Pancreas (tissue), 10 donors: ENCODE results near the gene ADNP2. TPM values are rescaled to one million over a fixed set of nuclear protein-coding genes. Genes with fewer than 3 reads are reported as not detected.

Experiments used
- ATAC-seq, 4 donors: fragments of 200-7000 bp; cut with Tn5 transposase; one replicate each; pipeline versions ENCODE4 v1.8.0 to v1.9.1; 2020; ENCODE audit warnings: mild to moderate bottlenecking in 4 of 4, moderate library complexity in 4 of 4
- DNase-seq, 6 donors: peaks; one replicate each; pipeline ENCODE4 v3.0.0-alpha.2; 2020
- FAIRE-seq: peaks from 2 replicates; lab custom pipeline; 2012; peaks lifted over from hg19 to GRCh38; lab: Jason Lieb, UNC
- H3K27ac ChIP-seq, 4 donors: fragments of 200-600 bp; sonication (generic); 1 replicate in 3 of 4; 2 replicates in 1 of 4; pipeline versions ENCODE4 v1.5.0 to v1.8.0; 2020
- H3K27me3 ChIP-seq, 4 donors: fragments of 200-600 bp; one replicate each; pipeline ENCODE4 v1.8.0; 2021
- H3K36me3 ChIP-seq, 3 donors: fragments of 200-600 bp; sonication (generic) in 1 of 3; one replicate each; pipeline versions ENCODE4 v1.5.0 to v1.8.0; 2020 to 2021
- H3K4me1 ChIP-seq, 3 donors: fragments of 200-600 bp; one replicate each; pipeline ENCODE4 v1.8.0; 2021
- H3K4me3 ChIP-seq, 4 donors: fragments of 200-600 bp; sonication (generic) in 2 of 4; one replicate each; pipeline versions ENCODE4 v1.5.0 to v1.8.0; 2020 to 2021
- H3K9me3 ChIP-seq, 4 donors: fragments of 200-600 bp; one replicate each; pipeline ENCODE4 v1.8.0; 2021
- WGBS, 2 donors: extraction: QIAGEN DNeasy Blood & Tissue Kit; methylation state at CpG; one replicate each; pipeline ENCODE4 v1.1.7; 2013; 5-methylcytosine and 5-hydroxymethylcytosine counted together
- intact Hi-C, 3 donors: fragments of 100-400 bp; cut with DNase I; formaldehyde crosslinking; loops; one replicate each; pipeline versions ENCODE4 v1.11.1 to v1.14.2; 2022
- polyA plus RNA-seq, 2 donors: library from polyadenylated mRNA; stranded (reverse); fragments of 200-250 nt; gene quantifications; one replicate each; pipeline ENCODE4 v1.2.3, GENCODE V29; 2013
- total RNA-seq, 6 donors: library from RNA; stranded (reverse); fragmentation: NEBNext Ultra II Directional in 4 of 6; extraction: Animal tissue kit (Norgen Biotek cat#: 25700) in 4 of 6; gene quantifications; one replicate each; pipeline versions ENCODE4 v1.2.1 to v1.2.4, GENCODE V29; 2021 to 2023
- TF ChIP-seq, protein P1 (sequence below), 4 donors: fragments of 200-600 bp; sonication (generic) in 3 of 4; IDR thresholded peaks; one replicate each; pipeline versions ENCODE4 v1.5.0 to v1.8.0; 2021; ENCODE audit warnings: antibody characterized with exemption in 4 of 4
- donor health status: healthy with polysubstance abuse.
- donor health status: DM: no; HTN: no; CAD: no; lungs with moderate emphysema.
- donor health status: DM: no; HTN: no; CAD: no.
- donor health status: control.
- donor health status: control.
- donor health status: Bipolar disorder and iron deficiency.
- donor health status: DM: yes; HTN: yes; CAD: no.
- donor health status: DM: no; HTN: no; CAD: no.
- donor health status: DM: no; HTN: no; CAD: no.
- donor health status: DM: yes; HTN: yes; CAD: no.

ADNP2 gene
- total and polyA plus RNA-seq, 8 donors: 4.2 to 8.4 (median 6.9) TPM

DNA sequence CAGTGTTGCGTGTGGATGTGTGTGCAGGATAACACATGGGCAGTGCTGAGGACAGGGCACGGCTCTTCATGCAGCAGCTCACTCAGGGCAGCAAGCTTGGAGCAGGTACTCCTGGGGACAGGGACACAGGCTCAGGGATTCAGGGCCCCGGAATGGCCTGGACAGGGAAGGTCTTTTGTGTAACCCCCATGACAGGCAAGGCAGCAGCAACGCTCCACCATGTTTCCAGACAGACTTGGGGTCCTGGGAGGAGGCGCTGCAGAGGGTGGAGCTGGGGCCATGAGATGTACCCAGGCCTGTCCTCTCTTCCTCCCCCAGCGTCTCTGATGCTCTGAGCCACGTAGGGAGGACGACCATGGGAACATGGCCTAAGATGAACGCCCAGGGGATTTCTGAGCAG, 58.3 kb downstream of the ADNP2 start:
- intact Hi-C loops: no loop called here
- TF ChIP-seq, protein P1, sequence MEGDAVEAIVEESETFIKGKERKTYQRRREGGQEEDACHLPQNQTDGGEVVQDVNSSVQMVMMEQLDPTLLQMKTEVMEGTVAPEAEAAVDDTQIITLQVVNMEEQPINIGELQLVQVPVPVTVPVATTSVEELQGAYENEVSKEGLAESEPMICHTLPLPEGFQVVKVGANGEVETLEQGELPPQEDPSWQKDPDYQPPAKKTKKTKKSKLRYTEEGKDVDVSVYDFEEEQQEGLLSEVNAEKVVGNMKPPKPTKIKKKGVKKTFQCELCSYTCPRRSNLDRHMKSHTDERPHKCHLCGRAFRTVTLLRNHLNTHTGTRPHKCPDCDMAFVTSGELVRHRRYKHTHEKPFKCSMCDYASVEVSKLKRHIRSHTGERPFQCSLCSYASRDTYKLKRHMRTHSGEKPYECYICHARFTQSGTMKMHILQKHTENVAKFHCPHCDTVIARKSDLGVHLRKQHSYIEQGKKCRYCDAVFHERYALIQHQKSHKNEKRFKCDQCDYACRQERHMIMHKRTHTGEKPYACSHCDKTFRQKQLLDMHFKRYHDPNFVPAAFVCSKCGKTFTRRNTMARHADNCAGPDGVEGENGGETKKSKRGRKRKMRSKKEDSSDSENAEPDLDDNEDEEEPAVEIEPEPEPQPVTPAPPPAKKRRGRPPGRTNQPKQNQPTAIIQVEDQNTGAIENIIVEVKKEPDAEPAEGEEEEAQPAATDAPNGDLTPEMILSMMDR (IDR thresholded peaks at IDR 0.05): no peak
- ATAC-seq (no peak), FAIRE-seq (no peak), DNase-seq (peak in 1 of 6 donors; percentile 38)
- H3K36me3 ChIP-seq: no peaks in the 10 kb centered on the region
- WGBS, 2 donors: 76 to 88% methylated on average over 9 of the region's 9 CpGs
- no peaks in the 10 kb centered on the region for H3K4me1 ChIP-seq
- H3K9me3 ChIP-seq: no peaks in the 10 kb centered on the region
- H3K27me3 ChIP-seq: no peaks in the 10 kb centered on the region
- H3K27ac ChIP-seq: no peak overlapping the region
- H3K4me3 ChIP-seq: no peak overlapping the region

- Histone ChIP-seq H3K27ac (no peak overlapping the region), H3K27me3 (no peaks in the 10 kb centered on the region), H3K4me3 (no peak overlapping the region), H3K9me3 (no peaks in the 10 kb centered on the region), H3K36me3 (no peaks in the 10 kb centered on the region), H3K4me1 (no peaks in the 10 kb centered on the region)
- TF ChIP-seq, protein P1 (IDR thresholded peaks at IDR 0.05): no peak
- intact Hi-C loops: no loop called here
- ATAC-seq (no peak), DNase-seq (peak in 1 of 6 donors; percentile 41), FAIRE-seq (no peak)
- WGBS, 2 donors: 64 to 75% methylated on average over 13 of the region's 13 CpGs
These were observed 58.9 kb downstream of the ADNP2 start for GRCh38 chr18:80167931-80168330.

DNA sequence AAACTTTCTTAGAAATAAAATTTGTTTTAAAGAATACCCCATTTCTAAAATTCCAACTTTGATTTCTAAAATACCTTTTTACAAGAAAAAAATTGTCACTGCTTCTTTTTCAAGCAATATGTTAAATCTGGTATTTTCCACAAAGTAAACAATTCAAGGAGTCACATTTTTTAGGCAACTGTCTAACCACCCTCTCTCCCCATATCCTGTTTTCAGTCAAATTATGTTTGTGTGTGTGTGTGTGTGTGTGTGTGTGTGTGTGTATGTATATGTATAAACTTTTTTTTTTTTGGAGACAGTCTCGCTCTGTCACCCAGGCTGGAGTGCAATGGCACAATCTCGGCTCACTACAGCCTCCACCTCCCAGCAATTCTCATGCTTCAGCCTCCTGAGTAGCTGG, 59.3 kb downstream of the ADNP2 start:
- Histone ChIP-seq H3K27me3 (no peaks in the 10 kb centered on the region), H3K27ac (no peak overlapping the region), H3K36me3 (no peaks in the 10 kb centered on the region), H3K4me3 (no peak overlapping the region), H3K4me1 (no peaks in the 10 kb centered on the region), H3K9me3 (no peaks in the 10 kb centered on the region)
- no peak for FAIRE-seq
- DNase-seq: no peak
- ATAC-seq: no peak
- TF ChIP-seq, protein P1 (IDR thresholded peaks at IDR 0.05): no peak
- intact Hi-C loops: no loop called here
- 92% methylated on average over 2 of the region's 2 CpGs for WGBS, 2 donors

- no peak for ATAC-seq
- Histone ChIP-seq H3K36me3 (no peaks in the 10 kb centered on the region), H3K4me3 (no peak overlapping the region), H3K27me3 (no peaks in the 10 kb centered on the region), H3K9me3 (no peaks in the 10 kb centered on the region), H3K4me1 (no peaks in the 10 kb centered on the region), H3K27ac (no peak overlapping the region)
- WGBS, 2 donors: 87 to 94% methylated on average over 15 of the region's 15 CpGs
- DNase-seq: peak in 1 of 6 donors; percentile 34
- no peak for FAIRE-seq
- intact Hi-C loops: no loop called here
- TF ChIP-seq, protein P1 (IDR thresholded peaks at IDR 0.05): no peak
These were observed 59.9 kb downstream of the ADNP2 start for GRCh38 chr18:80168982-80169381.

- Histone ChIP-seq H3K27ac (no peak overlapping the region), H3K27me3 (no peaks in the 10 kb centered on the region), H3K36me3 (no peaks in the 10 kb centered on the region), H3K9me3 (no peaks in the 10 kb centered on the region), H3K4me1 (no peaks in the 10 kb centered on the region), H3K4me3 (no peak overlapping the region)
- DNase-seq (no peak), ATAC-seq (no peak), FAIRE-seq (no peak)
- 88 to 89% methylated on average over 17 of the region's 17 CpGs for WGBS, 2 donors
- intact Hi-C loops: no loop called here
- TF ChIP-seq, protein P1 (IDR thresholded peaks at IDR 0.05): no peak
These were observed 60.5 kb downstream of the ADNP2 start for GRCh38 chr18:80169607-80170006.
